ENCODE results near the gene FYB1.
A peak's percentile ranks its signal among the peaks of the same experiment; 100 is the strongest.

Gene FYB1

DNA sequence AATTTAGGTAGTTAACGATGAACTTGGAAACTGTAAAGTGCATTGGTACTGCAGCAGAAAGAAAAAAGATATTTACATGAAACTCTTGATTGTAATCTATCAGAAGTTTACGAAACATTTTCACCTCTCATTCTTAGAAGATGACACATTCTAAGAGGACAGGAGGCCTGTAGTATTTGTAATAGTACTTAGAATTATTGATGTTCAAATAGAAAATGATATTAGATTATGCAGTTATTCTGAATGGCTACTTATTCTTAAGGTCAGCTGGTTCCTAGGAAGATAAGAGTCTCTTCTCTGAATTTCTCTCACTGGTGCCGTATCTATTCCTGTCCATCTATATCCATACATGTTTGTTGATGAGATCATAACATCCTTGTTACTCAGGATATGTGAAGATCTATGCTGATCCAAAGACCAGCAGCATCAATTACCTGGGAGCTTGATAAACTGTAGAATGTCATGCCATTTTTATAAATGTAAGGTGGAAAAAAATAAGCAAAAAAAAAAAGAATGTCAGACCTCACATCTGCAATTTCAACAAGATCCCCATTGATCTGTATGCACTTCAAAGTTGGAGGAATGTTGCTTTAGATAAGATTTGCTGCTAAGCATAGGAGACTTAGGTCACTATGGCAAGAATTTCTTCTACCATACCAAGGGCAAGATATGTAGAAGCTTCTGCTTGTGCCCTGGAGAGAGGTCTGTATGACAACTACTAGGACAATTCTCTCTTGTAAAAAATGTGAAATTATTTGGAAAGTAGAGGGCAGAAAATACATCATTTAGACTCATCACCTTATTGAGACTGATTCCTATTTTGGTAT is 102.8 kb downstream of the FYB1 start:
- DNase-seq = no peak

DNA sequence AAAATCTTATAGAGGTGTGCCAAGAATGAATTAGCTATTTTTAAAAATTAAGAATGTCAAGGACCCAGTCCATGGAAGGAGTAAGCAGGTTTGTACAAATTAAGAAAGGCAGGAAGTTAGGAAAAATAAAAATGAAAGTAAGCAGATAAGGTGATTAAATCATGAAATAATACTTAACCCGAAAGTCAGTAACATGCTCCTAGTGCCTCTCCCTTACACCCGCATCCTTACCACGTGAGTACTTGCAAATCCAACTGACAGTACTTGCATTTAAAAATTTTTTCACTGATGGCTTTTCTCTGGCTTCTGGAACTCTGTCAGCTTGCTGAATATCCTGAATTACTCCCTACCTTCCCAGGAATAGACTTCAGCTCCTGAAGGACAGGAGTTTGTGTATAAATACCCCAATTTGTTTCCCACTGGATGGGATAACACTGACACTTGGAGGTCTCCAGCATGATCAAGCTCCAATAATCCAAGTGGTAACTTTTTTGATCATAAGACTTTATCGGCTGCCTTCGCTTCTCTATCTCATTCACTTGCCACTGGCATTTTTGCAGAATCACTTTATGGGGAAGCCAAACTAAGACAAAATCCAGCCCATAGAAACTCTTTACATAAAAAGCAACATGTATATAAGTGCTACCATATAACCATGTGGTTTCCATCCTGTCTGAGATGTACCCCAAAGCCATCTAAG is 103.6 kb downstream of the FYB1 start:
- no peak for DNase-seq

DNA sequence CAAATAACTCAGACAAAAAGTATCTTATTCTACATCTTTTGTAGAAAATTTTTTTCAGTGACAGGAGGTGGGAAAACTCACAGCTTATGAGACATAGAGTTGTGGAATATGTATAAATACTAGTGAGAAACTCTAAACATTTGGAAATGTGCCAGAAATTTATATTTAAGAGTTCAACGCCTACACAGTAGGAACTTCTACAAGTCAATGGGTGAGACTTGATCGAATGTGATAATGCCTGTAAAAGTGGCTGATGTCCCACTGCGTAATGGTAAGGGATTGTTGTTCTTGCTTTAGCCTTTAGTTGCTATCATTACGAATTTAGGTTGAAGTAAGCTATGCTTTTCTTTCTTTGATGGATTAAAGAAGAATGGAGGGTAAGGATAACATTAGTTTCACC is 105.2 kb downstream of the FYB1 start:
- no peak for DNase-seq

DNA sequence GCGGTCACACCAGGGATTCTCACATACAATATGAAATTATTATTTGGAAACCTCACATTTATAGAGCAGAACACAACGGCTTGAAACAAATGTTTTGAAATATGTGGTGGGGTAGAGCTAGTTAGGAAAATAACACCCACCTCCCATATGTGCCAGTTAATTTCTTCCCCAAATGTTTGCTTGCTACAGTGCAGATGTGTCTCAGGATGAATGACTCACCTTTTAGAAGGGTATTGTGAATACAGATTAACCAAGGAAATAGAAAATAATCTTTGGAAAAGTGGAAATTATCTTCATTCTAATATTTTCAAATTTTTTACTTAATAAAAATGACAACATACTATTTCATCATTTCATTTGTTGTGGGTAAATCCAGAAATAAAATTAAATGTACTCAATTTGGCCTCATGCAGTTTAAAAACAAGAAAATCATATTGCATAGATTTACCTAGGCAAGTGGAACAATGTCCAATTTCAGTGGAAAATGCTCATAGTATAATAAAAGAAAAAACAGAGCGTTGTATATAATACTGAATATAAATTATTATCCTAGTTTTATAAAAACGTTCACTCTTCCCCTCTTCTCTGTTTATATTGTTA is 105.9 kb downstream of the FYB1 start:
- DNase-seq = peak in 1 of 2 donors; percentile 1

DNA sequence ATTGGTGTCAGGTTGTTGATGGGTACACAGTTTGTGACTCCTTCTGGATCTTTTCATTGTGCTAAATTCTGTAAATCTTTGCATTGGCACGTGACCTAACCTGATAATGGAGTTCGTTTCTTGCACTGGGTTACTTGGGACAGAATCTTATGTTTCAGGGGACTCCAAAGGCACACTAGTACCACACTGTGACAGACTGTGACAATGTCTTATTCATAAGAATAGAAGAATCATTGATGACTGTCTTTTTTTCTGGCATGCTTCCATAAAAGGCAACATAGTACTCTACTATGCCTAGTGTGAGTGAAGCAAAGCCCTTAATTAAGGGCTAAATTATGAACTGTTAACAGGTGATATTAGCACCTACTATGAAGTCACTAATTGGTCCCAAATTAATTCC is 109.8 kb downstream of the FYB1 start:
- DNase-seq = no peak

DNA sequence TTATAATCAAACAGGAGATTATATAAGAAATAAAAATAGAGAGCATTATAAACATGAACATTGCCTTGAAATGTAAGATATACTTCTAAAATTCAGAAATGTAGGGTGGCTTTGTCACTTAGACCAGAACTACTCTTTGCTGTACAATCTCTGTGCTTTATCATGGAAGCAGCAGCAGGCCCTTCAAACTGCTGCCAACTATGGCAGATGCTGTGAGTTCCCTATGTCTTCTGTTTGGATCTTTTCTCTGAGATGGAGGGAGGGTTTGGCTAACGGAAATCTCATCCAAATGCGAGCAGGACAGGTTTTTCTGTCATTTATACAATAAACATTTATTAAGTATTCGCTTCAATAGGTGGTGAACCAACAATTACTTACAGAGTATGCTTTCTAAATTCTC is 110.4 kb downstream of the FYB1 start:
- DNase-seq = no peak

DNA sequence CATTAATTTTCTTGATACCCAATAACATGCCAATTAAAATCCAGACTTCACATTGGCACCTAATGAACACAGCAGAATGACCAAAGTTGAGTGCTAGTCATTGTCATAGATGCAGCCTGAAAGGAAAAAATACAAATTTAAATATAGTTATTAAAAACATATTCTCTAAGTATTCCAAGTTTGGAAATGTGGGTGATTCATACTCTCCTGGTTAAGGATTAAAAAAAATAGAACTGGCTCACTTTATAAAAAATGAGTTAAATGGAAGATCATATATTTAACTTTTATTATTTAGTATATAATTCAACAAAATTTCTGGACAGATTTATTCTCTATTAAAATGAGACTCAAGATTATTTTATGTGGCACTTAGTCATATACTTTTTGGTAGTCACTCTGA is 112.0 kb downstream of the FYB1 start:
- no peak for DNase-seq

DNA sequence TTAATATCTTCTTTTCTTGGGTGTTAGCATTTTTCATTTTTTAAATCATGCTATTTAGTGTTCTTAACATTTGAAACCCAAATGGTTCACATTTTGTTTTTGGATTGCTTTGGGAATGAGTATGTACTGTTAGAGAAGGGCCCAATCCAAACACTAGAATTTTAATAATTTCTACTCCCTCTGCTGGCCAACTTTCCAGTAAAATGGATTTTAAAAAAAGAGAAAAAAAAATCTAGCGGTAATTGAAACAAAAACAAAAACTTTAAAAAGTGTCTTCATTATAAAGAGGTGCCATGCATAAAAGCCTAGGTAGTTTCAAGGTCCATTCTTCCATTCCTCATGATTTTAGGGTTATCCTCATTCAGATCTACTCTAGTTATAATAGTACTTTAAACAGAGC is 113.0 kb downstream of the FYB1 start:
- DNase-seq = peak in 1 of 2 donors; percentile 8

DNA sequence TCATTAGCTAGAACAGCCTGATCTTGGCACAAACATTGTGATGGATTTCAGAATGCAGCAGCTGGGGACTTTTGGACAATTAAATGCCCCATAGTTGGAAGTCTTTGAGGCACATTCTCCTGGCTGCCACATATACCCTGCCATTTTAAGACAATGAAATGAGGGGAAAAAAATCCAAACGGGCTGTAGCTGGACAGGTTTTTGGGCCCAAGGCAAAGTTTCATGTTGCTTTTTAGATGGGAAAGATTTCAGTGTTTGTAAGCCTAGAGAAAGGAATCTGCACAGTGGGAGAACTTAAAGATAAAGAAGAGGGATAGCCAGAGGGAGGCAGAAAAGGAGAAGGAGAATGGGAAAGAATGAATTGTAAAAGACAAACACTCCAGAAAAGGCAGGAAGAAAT is 115.1 kb downstream of the FYB1 start:
- DNase-seq = no peak

DNA sequence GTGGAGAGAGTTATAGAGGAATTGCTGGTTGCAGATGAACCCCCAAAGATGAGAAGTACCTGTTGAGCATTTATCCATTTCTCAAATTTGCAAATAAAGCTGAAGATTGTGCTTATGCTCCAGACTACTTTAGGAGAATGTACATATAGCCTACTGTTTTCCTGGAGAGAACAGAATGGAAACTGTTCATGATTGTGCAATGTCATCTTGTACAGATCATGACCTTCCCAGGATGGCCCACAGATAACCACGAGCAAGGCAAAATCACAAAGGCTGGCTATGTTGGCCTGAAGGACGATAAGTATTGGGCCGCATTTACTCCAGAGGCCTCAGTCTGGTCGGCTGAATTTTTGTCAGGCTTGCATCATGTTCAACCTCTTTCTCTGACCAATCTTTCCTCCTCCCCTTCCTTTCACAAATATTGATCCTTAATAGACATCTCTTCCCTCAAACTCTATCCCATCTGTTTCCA is 116.6 kb downstream of the FYB1 start:
- DNase-seq = no peak

DNA sequence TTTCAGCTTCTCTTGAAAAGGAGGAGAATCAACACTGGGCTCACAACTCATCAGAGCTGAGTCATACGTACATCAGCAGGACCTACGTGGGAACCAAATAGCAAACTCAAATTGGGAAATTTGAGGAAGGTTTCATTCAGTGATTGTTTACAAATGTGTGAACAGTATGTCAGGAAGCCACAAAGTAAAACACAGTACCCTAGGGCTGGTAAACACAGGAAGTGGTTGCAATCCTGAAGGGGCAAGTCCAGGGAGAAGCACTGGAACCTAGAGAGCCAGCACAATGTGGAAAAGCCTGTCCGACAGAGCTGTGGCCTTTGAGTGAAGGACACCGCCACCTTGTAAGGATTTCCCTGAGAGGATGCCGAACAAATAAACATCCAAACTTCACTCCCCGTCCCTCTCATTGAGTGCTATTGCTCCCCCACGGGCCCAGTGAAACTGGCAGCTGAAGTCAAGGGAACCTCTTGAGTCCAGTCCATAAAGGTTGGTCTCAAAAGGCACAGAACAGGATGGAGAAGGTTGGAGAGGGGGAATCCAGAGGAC is 118.4 kb downstream of the FYB1 start:
- peak in 1 of 2 donors; percentile 32 for DNase-seq

DNA sequence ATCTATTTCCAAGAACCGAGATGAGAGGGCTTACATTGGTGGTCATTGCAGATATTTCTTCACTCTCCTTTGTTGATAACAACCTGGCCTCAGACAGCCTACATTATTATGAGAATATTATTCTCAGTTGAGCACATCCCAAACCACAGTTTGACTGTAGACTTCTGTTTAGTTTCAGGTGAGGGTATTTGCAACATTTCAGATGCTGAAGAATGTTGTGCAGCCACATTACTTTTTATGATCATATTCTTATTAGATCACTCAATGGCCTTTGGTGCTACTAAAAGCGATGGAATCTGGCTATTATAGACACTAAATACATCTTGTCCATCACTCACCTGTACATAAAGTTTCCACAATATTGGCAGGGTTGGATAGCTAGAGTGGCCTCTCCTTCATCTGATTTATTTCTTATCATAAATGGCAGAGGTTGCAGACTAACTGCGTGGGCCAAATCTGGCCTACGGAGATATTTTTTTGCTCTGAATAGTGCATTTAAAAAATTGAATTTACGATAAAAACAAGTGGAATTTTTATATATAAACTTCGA is 119.0 kb downstream of the FYB1 start:
- DNase-seq = no peak

DNA sequence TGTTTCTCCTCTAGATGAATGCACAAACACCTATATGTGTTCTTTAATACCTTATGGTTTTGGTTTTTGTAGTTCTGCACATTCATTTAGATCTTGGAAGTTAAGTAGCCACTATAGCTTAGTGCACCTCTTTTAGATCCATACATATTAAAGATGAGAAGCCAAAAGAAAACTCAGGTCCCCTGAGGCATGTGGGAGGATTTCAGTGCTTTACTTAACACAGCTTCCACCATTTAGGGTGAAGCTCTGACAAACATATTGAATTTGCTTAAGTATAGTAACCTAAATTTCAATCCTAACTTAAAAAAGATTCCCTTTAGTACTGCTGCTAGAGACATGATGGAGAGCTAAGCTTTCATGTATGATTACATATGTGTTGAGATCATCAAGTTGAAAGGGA is 119.5 kb downstream of the FYB1 start:
- no peak for DNase-seq

DNA sequence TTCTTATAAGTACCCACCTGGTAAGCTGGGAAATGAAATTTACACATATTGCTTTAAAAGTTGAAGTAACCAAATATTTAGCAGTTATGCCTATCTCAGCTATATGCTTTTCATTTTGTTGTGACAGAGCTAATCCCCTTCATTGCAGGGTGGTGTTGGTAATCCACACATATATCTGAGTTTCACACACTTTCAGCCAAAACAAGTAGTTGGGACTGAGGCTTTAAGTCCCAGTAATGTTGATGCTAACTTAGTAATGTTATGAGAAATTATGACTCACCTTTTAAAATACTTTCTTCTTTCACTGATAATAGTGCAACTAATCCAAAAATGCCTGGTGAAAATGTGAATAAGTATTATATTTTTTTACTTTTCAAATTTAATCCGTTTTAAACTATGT is 126.0 kb downstream of the FYB1 start:
- no peak for DNase-seq

DNA sequence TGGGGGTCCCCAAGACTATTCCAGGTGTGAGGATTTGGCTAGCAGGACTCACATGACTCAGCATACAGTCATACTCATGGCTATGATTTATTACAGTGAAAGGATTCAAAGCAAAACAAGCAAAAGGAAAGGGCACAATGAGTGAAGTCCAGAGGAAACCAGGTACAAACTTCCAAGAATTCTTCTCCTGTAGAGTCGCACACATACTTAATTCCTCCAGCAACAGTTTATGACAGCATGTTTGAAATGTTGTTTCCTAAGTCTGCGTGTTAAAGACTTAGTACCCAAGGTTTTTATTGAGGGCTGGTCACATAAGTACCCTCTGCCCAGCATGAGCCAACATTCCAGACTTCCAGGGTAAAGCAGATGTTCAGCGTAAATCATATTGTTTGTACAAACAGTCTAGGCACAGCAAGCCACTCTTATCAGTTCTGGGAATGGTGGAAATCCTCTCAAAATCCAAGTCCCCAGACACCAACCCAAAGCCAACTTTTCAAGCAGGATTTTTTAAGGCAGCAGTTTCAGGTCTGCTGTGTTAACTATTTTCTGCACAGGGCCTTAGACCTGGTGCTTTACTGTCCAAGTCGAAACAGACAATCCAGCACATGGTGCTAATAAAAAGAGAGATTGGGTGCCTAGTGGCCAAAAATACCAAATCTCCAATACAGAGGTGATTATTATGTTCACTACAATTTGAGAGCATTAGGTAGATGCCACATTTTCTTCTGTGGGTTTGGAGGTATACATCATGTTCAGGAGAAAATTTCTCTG is 126.6 kb downstream of the FYB1 start:
- no peak for DNase-seq

DNA sequence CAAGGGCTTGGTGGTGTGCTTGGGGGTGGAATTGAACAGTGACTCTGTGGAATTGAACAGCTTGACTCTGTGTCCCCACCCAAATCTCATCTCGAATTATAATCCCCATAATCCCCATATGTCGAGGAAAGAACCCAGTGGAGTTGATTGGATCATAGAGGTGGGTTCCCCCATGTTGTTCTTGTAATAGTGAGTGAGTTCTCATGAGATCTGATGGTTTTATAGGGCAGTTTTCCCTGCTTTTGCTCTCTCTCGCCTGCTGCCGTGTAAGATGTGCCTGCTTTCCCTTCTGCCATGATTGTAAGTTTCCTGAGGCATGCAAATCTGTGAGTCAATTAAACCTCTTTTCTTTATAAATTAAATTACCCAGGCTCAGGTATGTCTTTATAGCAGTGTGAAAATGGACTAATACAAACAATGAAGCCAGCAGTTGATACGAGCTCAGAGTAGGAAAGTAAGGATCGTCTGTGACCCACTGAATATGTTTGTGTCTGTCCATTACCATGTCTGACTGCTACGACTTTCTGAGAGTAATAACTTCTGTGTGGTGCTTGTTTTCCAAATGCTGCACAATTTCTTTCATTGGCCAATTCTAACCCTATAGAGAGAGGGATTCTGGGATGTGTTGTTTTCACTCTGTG is 127.3 kb downstream of the FYB1 start:
- no peak for DNase-seq

DNA sequence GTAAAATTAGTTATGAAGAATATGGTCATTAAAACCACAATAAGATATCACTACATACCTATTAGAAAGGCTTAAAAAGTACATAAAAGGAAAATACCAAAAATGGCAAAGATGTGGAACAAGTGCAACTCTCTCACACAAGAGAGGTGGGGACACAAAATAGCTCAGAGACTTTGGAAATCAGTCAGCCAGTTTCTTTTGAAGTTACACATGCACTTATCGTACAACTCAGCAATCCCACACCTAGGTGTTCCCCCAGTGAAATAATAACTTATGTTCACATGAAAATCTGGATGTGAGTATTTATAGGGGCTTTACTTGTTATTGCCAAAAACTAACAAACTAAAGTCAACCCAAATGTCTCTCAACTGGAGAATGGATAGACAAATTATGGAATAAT is 135.4 kb downstream of the FYB1 start:
- no peak for DNase-seq

DNA sequence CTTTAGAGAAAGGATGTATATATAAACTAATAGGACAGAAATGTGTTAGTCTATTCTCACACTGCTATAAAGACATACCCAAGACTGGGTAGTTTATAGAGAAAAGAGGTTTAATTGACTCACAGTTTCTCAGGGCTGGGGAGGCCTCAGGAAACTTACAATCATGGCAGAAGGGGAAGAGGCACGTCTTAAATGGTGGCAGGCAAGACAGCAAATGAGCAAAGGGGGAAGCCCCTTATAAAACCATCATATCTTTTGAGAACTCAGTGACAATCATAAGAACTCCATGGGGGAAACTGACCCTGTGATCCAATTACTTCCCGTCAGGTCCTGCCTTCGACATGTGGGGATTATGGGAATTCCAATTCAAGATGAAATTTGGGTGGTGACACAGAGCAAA is 136.4 kb downstream of the FYB1 start:
- DNase-seq = no peak

DNA sequence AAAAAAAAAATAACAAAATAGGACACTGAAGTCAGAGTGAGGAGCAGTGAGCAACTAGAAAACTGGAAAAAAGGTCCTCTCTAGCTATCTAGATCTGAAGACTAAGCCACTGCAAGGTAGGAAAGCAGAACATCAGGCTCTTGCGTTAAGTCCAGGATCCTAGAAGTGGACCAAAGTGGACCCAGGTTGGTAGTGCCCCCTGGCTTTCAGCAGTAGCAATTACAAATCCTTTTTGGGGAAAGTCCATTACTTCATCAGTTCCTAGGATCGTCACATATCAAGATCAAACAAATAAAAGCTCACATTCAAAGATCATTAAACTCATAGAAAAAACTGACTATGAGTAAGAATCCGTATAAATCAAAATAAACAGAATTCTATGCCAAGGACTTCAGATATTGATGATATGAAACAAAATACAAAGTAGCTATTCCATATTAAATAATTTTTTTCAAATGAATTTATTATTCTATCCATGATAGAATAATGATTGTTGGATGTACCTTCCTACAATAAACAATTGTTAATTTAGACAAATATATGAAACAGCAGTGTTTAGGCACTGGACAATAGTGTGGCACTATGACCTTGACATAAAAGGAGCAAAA is 138.7 kb downstream of the FYB1 start:
- DNase-seq = peak; percentile 73 to 89

DNA sequence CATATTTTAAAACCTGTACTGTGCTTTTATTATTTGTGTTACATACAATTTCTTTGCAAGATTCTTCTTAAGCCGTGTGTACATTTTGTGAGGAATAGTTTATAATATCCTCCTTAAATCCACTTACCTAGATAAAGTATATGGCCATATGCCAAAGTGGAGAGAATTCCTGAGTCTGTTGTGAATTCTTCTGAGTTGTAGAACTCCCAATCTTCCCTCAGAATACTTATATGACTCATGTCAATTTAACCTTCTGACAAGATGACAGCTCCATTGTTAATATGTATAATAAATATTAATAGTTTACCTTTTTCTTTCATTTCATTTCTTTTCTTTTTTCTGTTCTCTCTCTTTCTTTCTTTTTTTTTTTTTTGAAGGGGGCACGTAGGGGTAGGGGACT is 139.2 kb downstream of the FYB1 start:
- no peak for DNase-seq

DNA sequence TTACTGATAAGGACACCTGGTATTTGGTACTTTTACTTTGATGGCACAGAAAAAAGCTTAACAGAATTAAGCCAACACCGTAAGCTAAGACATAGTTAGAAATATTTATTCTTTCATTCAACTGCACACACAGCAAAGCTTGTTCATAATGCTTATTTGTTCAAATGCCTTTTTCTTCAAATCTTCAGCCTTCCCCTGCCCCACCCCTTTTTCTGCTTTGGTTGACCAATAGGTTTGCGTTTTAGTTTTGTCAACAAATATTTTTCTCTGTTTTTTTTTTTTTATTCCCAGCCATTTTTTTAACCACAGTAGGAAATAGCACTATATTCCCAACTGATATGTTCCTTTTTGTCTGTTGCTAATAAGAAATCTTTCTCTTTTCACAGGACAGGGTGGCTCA is 140.2 kb downstream of the FYB1 start:
- no peak for DNase-seq
